ENCODE data around the gene EXOC7.
"Not testable (repeated sequence)": the region's sequence is repeated elsewhere in the genome, so short reads cannot be mapped to it uniquely, and the experiment has no call there.

The EXOC7 gene

GRCh38 chr17:76081295-76082210 is 22.0 kb downstream of the EXOC7 start:
- peaks cover 35% of the 10 kb centered on the region for H3K4me1 ChIP-seq
- no peaks in the 10 kb centered on the region for H3K9me3 ChIP-seq
- TF ChIP-seq CTCF (IDR thresholded peaks at IDR 0.05; ENCODE audit: low read depth, low read length) = no peak
- H3K27me3 ChIP-seq = peaks cover 32% of the 10 kb centered on the region
- DNase-seq = no peak
- no peak overlapping the region for H3K4me3 ChIP-seq (ENCODE audit: low read depth, low read length)
- H3K36me3 ChIP-seq = peaks cover 12% of the 10 kb centered on the region

GRCh38 chr17:76080768-76081287 is 22.8 kb downstream of the EXOC7 start:
- DNase-seq = no peak
- Histone ChIP-seq H3K4me3 (ENCODE audit: low read depth, low read length) (no peak overlapping the region), H3K4me1 (peaks cover 35% of the 10 kb centered on the region), H3K36me3 (peaks cover 9% of the 10 kb centered on the region), H3K27me3 (peaks cover 40% of the 10 kb centered on the region), H3K9me3 (no peaks in the 10 kb centered on the region)
- TF ChIP-seq CTCF (IDR thresholded peaks at IDR 0.05; ENCODE audit: low read depth, low read length) = no peak

GRCh38 chr17:76079956-76080767 is 23.4 kb downstream of the EXOC7 start:
- H3K4me1 ChIP-seq = peaks cover 35% of the 10 kb centered on the region
- no peak for DNase-seq

GRCh38 chr17:76079535-76079955 is 24.0 kb downstream of the EXOC7 start:
- Histone ChIP-seq H3K9me3 (no peaks in the 10 kb centered on the region), H3K36me3 (no peaks in the 10 kb centered on the region; the same call in none of the 2 replicates), H3K4me3 (ENCODE audit: low read depth, low read length) (no peak overlapping the region), H3K27me3 (peaks cover 53% of the 10 kb centered on the region), H3K4me1 (peaks cover 35% of the 10 kb centered on the region)
- no peak for DNase-seq
- no peak for TF ChIP-seq CTCF (IDR thresholded peaks at IDR 0.05; ENCODE audit: low read depth, low read length)

More at GRCh38 chr17:76079956-76080767, 23.4 kb downstream of the EXOC7 start:
- Histone ChIP-seq H3K4me3 (ENCODE audit: low read depth, low read length) (no peak overlapping the region), H3K27me3 (peaks cover 46% of the 10 kb centered on the region), H3K36me3 (peaks cover 2% of the 10 kb centered on the region), H3K9me3 (no peaks in the 10 kb centered on the region)
- peak; percentile 36 for TF ChIP-seq CTCF (IDR thresholded peaks at IDR 0.05; ENCODE audit: low read depth, low read length)

- peaks cover 58% of the 10 kb centered on the region for H3K27me3 ChIP-seq
- no peaks in the 10 kb centered on the region for H3K9me3 ChIP-seq
- peaks cover 35% of the 10 kb centered on the region for H3K4me1 ChIP-seq
- H3K36me3 ChIP-seq = no peaks in the 10 kb centered on the region; the same call in 1 of the 2 replicates
- no peak for DNase-seq
- no peak within 1 kb of the TSS for H3K4me3 ChIP-seq (ENCODE audit: low read depth, low read length)
- no peak for TF ChIP-seq CTCF (IDR thresholded peaks at IDR 0.05; ENCODE audit: low read depth, low read length)
These were observed 24.6 kb downstream of the EXOC7 start, which contains the start of gene ZACN for GRCh38 chr17:76078860-76079534. Gene ZACN, plus strand, starts transcription at chr17:76079182. Its CDS starts 83 bp downstream, at chr17:76079265.

- H3K9me3 ChIP-seq; H3K4me3 ChIP-seq (ENCODE audit: low read depth, low read length); H3K36me3 ChIP-seq; DNase-seq: not testable (repeated sequence)
- H3K27me3 ChIP-seq = peaks cover 64% of the 10 kb centered on the region
- peaks cover 35% of the 10 kb centered on the region for H3K4me1 ChIP-seq
These were observed 25.2 kb downstream of the EXOC7 start for GRCh38 chr17:76078370-76078769.
